ENCODE results near the gene SLC5A1. TPM values are rescaled to one million over a fixed set of nuclear protein-coding genes. Genes with fewer than 3 reads are reported as not detected.

Gene SLC5A1
- total RNA-seq, 1 donor from 2014 or later, result 1.1 TPM

- no peaks in the 10 kb centered on the region for H3K9me3 Mint-ChIP-seq
- H3K27ac Mint-ChIP-seq, result no peak overlapping the region
- no peak for DNase-seq (ENCODE audit: extremely low spot score, unreplicated experiment)
- no peaks in the 10 kb centered on the region for H3K36me3 Mint-ChIP-seq
- no peak for TF ChIP-seq CTCF (conservative IDR thresholded peaks at IDR 0.05)
- H3K4me1 Mint-ChIP-seq (ENCODE audit: unreplicated experiment), result no peaks in the 10 kb centered on the region
- H3K27me3 Mint-ChIP-seq, result peaks cover 28% of the 10 kb centered on the region
- H3K4me3 Mint-ChIP-seq, result no peak overlapping the region
Measured at GRCh38 chr22:32037236-32037635, 5.8 kb upstream of the SLC5A1 start.

GRCh38 chr22:32040324-32040904, 2.6 kb upstream of the SLC5A1 start:
- DNase-seq (ENCODE audit: extremely low spot score, unreplicated experiment), result no peak
- Mint-ChIP-seq H3K4me3 (no peak overlapping the region), H3K4me1 (ENCODE audit: unreplicated experiment) (no peaks in the 10 kb centered on the region), H3K27ac (no peak overlapping the region), H3K27me3 (peaks cover 31% of the 10 kb centered on the region), H3K9me3 (no peaks in the 10 kb centered on the region), H3K36me3 (no peaks in the 10 kb centered on the region)
- no peak for TF ChIP-seq CTCF (conservative IDR thresholded peaks at IDR 0.05)

GRCh38 chr22:32043391-32043790, 330 bp downstream of the SLC5A1 start:
- no peak for TF ChIP-seq CTCF (conservative IDR thresholded peaks at IDR 0.05)
- Mint-ChIP-seq H3K9me3 (no peaks in the 10 kb centered on the region), H3K27me3 (peaks cover 27% of the 10 kb centered on the region), H3K27ac (no peak overlapping the region), H3K4me3 (no peak overlapping the region), H3K4me1 (ENCODE audit: unreplicated experiment) (no peaks in the 10 kb centered on the region), H3K36me3 (no peaks in the 10 kb centered on the region)
- DNase-seq (ENCODE audit: extremely low spot score, unreplicated experiment), result no peak

GRCh38 chr22:32044477-32044876, 1.4 kb downstream of the SLC5A1 start:
- H3K27ac Mint-ChIP-seq, result no peak overlapping the region
- no peaks in the 10 kb centered on the region for H3K36me3 Mint-ChIP-seq
- H3K27me3 Mint-ChIP-seq, result peaks cover 25% of the 10 kb centered on the region
- no peak for DNase-seq (ENCODE audit: extremely low spot score, unreplicated experiment)
- H3K9me3 Mint-ChIP-seq, result no peaks in the 10 kb centered on the region
- TF ChIP-seq CTCF (conservative IDR thresholded peaks at IDR 0.05), result no peak
- H3K4me3 Mint-ChIP-seq, result no peak overlapping the region
- H3K4me1 Mint-ChIP-seq (ENCODE audit: unreplicated experiment), result no peaks in the 10 kb centered on the region

- H3K4me3 Mint-ChIP-seq, result no peak overlapping the region
- no peaks in the 10 kb centered on the region for H3K36me3 Mint-ChIP-seq
- DNase-seq (ENCODE audit: extremely low spot score, unreplicated experiment), result no peak
- TF ChIP-seq CTCF (conservative IDR thresholded peaks at IDR 0.05), result no peak
- H3K4me1 Mint-ChIP-seq (ENCODE audit: unreplicated experiment), result no peaks in the 10 kb centered on the region
- H3K9me3 Mint-ChIP-seq, result no peaks in the 10 kb centered on the region
- peaks cover 24% of the 10 kb centered on the region for H3K27me3 Mint-ChIP-seq
- H3K27ac Mint-ChIP-seq, result no peak overlapping the region
Measured at GRCh38 chr22:32044913-32045312, 1.9 kb downstream of the SLC5A1 start.

- Mint-ChIP-seq H3K4me3 (no peak overlapping the region), H3K4me1 (ENCODE audit: unreplicated experiment) (peaks cover 8% of the 10 kb centered on the region), H3K27ac (no peak overlapping the region), H3K36me3 (no peaks in the 10 kb centered on the region), H3K9me3 (no peaks in the 10 kb centered on the region), H3K27me3 (peaks cover 10% of the 10 kb centered on the region)
- DNase-seq (ENCODE audit: extremely low spot score, unreplicated experiment), result no peak
- TF ChIP-seq CTCF (conservative IDR thresholded peaks at IDR 0.05), result no peak
Measured at GRCh38 chr22:32048069-32048468, 5.0 kb downstream of the SLC5A1 start.
